ENCODE results near the gene C1QA. TPM values are rescaled to one million over a fixed set of nuclear protein-coding genes. Genes with fewer than 3 reads are reported as not detected.

The C1QA gene
- polyA plus RNA-seq, 1 of the 3 experiments (the other 2 are of a cell fraction): not detected

- 81% methylated on average over 4 of the region's 7 CpGs for WGBS (ENCODE audit: low lambda C conversion rate)
- no peak overlapping the region for H2AFZ ChIP-seq (ENCODE audit: low read depth)
- POLR2A ChIA-PET: interaction anchor here (0.7 kb wide), 1 partner anchor 113 kb away, joined by 3 read pairs; no protein-coding TSS in a partner anchor
These were observed 9.5 kb downstream of the C1QA start for GRCh38 chr1:22645931-22646330.

DNA sequence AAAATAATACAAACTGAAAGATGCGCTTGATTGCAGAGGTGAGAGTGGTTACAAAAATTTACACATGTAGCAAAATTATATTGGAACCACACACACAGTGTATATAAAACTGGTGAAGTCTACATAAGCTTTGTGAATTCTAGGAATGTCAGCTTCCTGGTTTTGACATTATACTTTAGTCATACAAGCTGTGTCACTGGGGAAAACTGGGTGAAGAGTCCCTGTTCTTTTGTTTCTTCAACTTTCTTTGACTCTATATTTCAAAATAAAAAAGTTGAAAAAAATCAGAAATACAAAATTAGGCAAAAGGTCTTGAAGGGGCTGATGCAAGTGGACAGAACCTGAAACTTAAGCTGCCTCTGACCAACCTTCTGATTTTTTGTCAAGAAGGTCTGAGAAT lies 10.0 kb downstream of the C1QA start:
- peaks cover 0 to 11% of the 10 kb centered on the region in 2 experiments; a peak in 1 of 4 replicates for H3K4me1 ChIP-seq (ENCODE audit: control insufficient read depth in 1 of 2, insufficient read depth in 2 of 2, low read depth in 1 of 2, low read length in 1 of 2)
- H3K4me3 ChIP-seq (ENCODE audit: low read depth in 2 of 2, low read length in 1 of 2): no peak overlapping the region
- no peaks in the 10 kb centered on the region for H3K79me2 ChIP-seq (ENCODE audit: insufficient read depth)
- TF ChIP-seq TEAD4 (IDR thresholded peaks at IDR 0.05; ENCODE audit: borderline replicate concordance, insufficient read depth) (no peak), TCF12 (IDR thresholded peaks at IDR 0.05) (no peak), RXRA (IDR thresholded peaks at IDR 0.05; ENCODE audit: borderline replicate concordance, low read depth) (no peak), FOXM1 (IDR thresholded peaks at IDR 0.05; ENCODE audit: low read depth) (no peak), POLR2AphosphoS5 (IDR thresholded peaks at IDR 0.05; ENCODE audit: low read depth, low read length) (no peak), ZBTB33 (IDR thresholded peaks at IDR 0.05; ENCODE audit: borderline replicate concordance, low read depth) (no peak), JUND (IDR thresholded peaks at IDR 0.05) (no peak), RFX5 (IDR thresholded peaks at IDR 0.05; ENCODE audit: low read length) (no peak), TAF1 (IDR thresholded peaks at IDR 0.05; ENCODE audit: borderline replicate concordance, low read depth, low read length) (no peak), MXI1 (IDR thresholded peaks at IDR 0.05; ENCODE audit: low read depth, low read length) (no peak), GABPA (IDR thresholded peaks at IDR 0.05; ENCODE audit: low read depth) (no peak), ELF1 (IDR thresholded peaks at IDR 0.05) (no peak), CHD2 (IDR thresholded peaks at IDR 0.05; ENCODE audit: low read length, partially characterized antibody) (no peak), SIN3A (IDR thresholded peaks at IDR 0.05; ENCODE audit: borderline replicate concordance, low read depth, low read length) (no peak), YY1 (IDR thresholded peaks at IDR 0.05; ENCODE audit: low read depth) (no peak), FOXJ3 (CRISPR knock-in tag; IDR thresholded peaks at IDR 0.05) (no peak), FOSL2 (IDR thresholded peaks at IDR 0.05; ENCODE audit: borderline replicate concordance, low read depth) (no peak)
- TF ChIP-seq, protein P1, sequence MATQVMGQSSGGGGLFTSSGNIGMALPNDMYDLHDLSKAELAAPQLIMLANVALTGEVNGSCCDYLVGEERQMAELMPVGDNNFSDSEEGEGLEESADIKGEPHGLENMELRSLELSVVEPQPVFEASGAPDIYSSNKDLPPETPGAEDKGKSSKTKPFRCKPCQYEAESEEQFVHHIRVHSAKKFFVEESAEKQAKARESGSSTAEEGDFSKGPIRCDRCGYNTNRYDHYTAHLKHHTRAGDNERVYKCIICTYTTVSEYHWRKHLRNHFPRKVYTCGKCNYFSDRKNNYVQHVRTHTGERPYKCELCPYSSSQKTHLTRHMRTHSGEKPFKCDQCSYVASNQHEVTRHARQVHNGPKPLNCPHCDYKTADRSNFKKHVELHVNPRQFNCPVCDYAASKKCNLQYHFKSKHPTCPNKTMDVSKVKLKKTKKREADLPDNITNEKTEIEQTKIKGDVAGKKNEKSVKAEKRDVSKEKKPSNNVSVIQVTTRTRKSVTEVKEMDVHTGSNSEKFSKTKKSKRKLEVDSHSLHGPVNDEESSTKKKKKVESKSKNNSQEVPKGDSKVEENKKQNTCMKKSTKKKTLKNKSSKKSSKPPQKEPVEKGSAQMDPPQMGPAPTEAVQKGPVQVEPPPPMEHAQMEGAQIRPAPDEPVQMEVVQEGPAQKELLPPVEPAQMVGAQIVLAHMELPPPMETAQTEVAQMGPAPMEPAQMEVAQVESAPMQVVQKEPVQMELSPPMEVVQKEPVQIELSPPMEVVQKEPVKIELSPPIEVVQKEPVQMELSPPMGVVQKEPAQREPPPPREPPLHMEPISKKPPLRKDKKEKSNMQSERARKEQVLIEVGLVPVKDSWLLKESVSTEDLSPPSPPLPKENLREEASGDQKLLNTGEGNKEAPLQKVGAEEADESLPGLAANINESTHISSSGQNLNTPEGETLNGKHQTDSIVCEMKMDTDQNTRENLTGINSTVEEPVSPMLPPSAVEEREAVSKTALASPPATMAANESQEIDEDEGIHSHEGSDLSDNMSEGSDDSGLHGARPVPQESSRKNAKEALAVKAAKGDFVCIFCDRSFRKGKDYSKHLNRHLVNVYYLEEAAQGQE (IDR thresholded peaks at IDR 0.05; ENCODE audit: low read depth, low read length): no peak
- TF ChIP-seq, protein P2, sequence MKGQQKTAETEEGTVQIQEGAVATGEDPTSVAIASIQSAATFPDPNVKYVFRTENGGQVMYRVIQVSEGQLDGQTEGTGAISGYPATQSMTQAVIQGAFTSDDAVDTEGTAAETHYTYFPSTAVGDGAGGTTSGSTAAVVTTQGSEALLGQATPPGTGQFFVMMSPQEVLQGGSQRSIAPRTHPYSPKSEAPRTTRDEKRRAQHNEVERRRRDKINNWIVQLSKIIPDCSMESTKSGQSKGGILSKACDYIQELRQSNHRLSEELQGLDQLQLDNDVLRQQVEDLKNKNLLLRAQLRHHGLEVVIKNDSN (IDR thresholded peaks at IDR 0.05; ENCODE audit: borderline replicate concordance, low read depth): no peak
- TF ChIP-seq, protein P3, sequence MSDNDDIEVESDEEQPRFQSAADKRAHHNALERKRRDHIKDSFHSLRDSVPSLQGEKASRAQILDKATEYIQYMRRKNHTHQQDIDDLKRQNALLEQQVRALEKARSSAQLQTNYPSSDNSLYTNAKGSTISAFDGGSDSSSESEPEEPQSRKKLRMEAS (IDR thresholded peaks at IDR 0.05; ENCODE audit: low read depth): no peak
- H3K36me3 ChIP-seq (replicated peaks in 1 of 2; ENCODE audit: control insufficient read depth in 1 of 2, insufficient read depth in 2 of 2, low read length in 1 of 2): no peaks in the 10 kb centered on the region
- H3K27ac ChIP-seq (ENCODE audit: low read depth in 2 of 2, low read length in 1 of 2): no peak overlapping the region
- WGBS (ENCODE audit: low lambda C conversion rate): 94% methylated on average over 1 of the region's 1 CpG
- no peaks in the 10 kb centered on the region for H3F3A ChIP-seq (replicated peaks; ENCODE audit: insufficient read depth)
- DNase-seq: no peak
- no peaks in the 10 kb centered on the region for H3K9me3 ChIP-seq
- H3K9me2 ChIP-seq: no peaks in the 10 kb centered on the region
- H3K4me2 ChIP-seq: no peak overlapping the region
- CTCF ChIA-PET: interaction anchor here (0.6 to 8.9 kb wide), 5 partner anchors 13 to 229 kb away, joined by 3 to 289 read pairs (median 4); no protein-coding TSS in a partner anchor
- H2AFZ ChIP-seq (ENCODE audit: low read depth): no peak overlapping the region
- H3K9ac ChIP-seq: no peak overlapping the region
- POLR2A ChIA-PET: interaction anchor here (0.7 kb wide), 1 partner anchor 114 kb away, joined by 3 read pairs; no protein-coding TSS in a partner anchor
- H4K20me1 ChIP-seq (ENCODE audit: insufficient read depth): no peaks in the 10 kb centered on the region
- no peaks in the 10 kb centered on the region for H3K27me3 ChIP-seq (ENCODE audit: insufficient read depth)

More at GRCh38 chr1:22645931-22646330, 9.5 kb downstream of the C1QA start:
- no peaks in the 10 kb centered on the region for H3K79me2 ChIP-seq (ENCODE audit: insufficient read depth)
- H3K9ac ChIP-seq: no peak overlapping the region
- H3K4me3 ChIP-seq (ENCODE audit: low read depth in 2 of 2, low read length in 1 of 2): no peak overlapping the region
- H4K20me1 ChIP-seq (ENCODE audit: insufficient read depth): no peaks in the 10 kb centered on the region
- H3K36me3 ChIP-seq (replicated peaks in 1 of 2; ENCODE audit: control insufficient read depth in 1 of 2, insufficient read depth in 2 of 2, low read length in 1 of 2): no peaks in the 10 kb centered on the region
- H3K9me2 ChIP-seq: no peaks in the 10 kb centered on the region
- CTCF ChIA-PET: interaction anchor here (0.6 to 8.9 kb wide), 5 partner anchors 13 to 228 kb away, joined by 3 to 289 read pairs (median 4); no protein-coding TSS in a partner anchor
- no peak for DNase-seq
- no peaks in the 10 kb centered on the region for H3K9me3 ChIP-seq
- no peaks in the 10 kb centered on the region for H3F3A ChIP-seq (replicated peaks; ENCODE audit: insufficient read depth)
- peaks cover 0 to 11% of the 10 kb centered on the region in 2 experiments; a peak in 1 of 4 replicates for H3K4me1 ChIP-seq (ENCODE audit: control insufficient read depth in 1 of 2, insufficient read depth in 2 of 2, low read depth in 1 of 2, low read length in 1 of 2)
- no peak overlapping the region for H3K27ac ChIP-seq (ENCODE audit: low read depth in 2 of 2, low read length in 1 of 2)
- H3K4me2 ChIP-seq: no peak overlapping the region
- no peaks in the 10 kb centered on the region for H3K27me3 ChIP-seq (ENCODE audit: insufficient read depth)
- TF ChIP-seq, protein P3 (IDR thresholded peaks at IDR 0.05; ENCODE audit: low read depth): no peak
- no peak for TF ChIP-seq RXRA (IDR thresholded peaks at IDR 0.05; ENCODE audit: borderline replicate concordance, low read depth)
- no peak for TF ChIP-seq EZH2phosphoT487 (IDR thresholded peaks at IDR 0.05; ENCODE audit: borderline replicate concordance, low read depth)
- TF ChIP-seq MEF2A (IDR thresholded peaks at IDR 0.05; ENCODE audit: borderline replicate concordance, low read depth): no peak
